Ovary (tissue), 3 donors: Measurements from ENCODE around the gene TBC1D1.

Experiments used
- EP300 ChIP-seq: sonication (generic); formaldehyde crosslinking; IDR thresholded peaks from one replicate; pipeline ENCODE4 v1.6.1; 2017; ENCODE audit warnings: antibody characterized with exemption
- POLR2A ChIP-seq: fragments of 450-650 bp; IDR thresholded peaks from one replicate; pipeline ENCODE4 v1.6.1; 2017; ENCODE audit warnings: antibody characterized with exemption, mild to moderate bottlenecking, moderate library complexity
- TF ChIP-seq, protein P1 (sequence below), 3 donors: fragments of 450-650 bp in 2 of 3; fragments of 200-600 bp in 1 of 3; IDR thresholded peaks; one replicate each; pipeline versions ENCODE4 v1.5.1 to v1.8.0; 2016 to 2022; ENCODE audit warnings: antibody characterized with exemption in 3 of 3, mild to moderate bottlenecking in 1 of 3
- donor health status: DM: no; HTN: no; CAD: no.

DNA sequence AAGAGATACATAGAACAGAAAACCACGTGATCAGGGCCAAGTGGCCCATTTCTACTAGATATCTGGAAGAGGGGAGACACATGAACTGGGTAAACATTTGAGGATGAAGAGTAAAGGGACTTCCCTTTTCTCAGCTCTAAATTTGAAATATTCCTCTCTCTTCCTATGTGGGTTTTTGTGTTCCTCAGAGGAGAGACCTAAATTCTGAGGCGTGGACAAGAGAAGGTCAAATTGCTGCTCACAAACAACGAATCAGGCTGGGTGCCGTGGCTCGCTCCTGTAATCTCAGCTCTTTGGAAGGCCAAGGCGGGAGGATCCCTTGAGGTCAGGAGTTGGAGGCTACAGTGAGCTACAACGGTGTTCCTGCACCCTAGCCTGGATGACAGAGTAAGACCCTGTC, 285.3 kb downstream of the TBC1D1 start:
- TF ChIP-seq, protein P1, sequence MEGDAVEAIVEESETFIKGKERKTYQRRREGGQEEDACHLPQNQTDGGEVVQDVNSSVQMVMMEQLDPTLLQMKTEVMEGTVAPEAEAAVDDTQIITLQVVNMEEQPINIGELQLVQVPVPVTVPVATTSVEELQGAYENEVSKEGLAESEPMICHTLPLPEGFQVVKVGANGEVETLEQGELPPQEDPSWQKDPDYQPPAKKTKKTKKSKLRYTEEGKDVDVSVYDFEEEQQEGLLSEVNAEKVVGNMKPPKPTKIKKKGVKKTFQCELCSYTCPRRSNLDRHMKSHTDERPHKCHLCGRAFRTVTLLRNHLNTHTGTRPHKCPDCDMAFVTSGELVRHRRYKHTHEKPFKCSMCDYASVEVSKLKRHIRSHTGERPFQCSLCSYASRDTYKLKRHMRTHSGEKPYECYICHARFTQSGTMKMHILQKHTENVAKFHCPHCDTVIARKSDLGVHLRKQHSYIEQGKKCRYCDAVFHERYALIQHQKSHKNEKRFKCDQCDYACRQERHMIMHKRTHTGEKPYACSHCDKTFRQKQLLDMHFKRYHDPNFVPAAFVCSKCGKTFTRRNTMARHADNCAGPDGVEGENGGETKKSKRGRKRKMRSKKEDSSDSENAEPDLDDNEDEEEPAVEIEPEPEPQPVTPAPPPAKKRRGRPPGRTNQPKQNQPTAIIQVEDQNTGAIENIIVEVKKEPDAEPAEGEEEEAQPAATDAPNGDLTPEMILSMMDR (IDR thresholded peaks at IDR 0.05): no peak
- TF ChIP-seq POLR2A (no peak), EP300 (no peak)
